GDM1 (cell line): Measurements from ENCODE around the gene ETFDH.
"Not testable (repeated sequence)": the region's sequence is repeated elsewhere in the genome, so short reads cannot be mapped to it uniquely, and the experiment has no call there.

Experiments used
- DNase-seq: peaks from one replicate; lab custom pipeline; 2025; lab: John Stamatoyannopoulos, UW

The ETFDH gene

GRCh38 chr4:158754385-158755180, 82.5 kb downstream of the ETFDH start:
- no peak for DNase-seq

GRCh38 chr4:158755819-158756218, 83.7 kb downstream of the ETFDH start:
- not testable (repeated sequence) for DNase-seq

GRCh38 chr4:158756588-158756987, 84.5 kb downstream of the ETFDH start:
- DNase-seq: no peak

GRCh38 chr4:158758142-158758541, 86.0 kb downstream of the ETFDH start:
- DNase-seq: no peak

GRCh38 chr4:158758703-158759102, 86.6 kb downstream of the ETFDH start:
- DNase-seq: no peak
